ENCODE results near the gene GNA12.

DNA sequence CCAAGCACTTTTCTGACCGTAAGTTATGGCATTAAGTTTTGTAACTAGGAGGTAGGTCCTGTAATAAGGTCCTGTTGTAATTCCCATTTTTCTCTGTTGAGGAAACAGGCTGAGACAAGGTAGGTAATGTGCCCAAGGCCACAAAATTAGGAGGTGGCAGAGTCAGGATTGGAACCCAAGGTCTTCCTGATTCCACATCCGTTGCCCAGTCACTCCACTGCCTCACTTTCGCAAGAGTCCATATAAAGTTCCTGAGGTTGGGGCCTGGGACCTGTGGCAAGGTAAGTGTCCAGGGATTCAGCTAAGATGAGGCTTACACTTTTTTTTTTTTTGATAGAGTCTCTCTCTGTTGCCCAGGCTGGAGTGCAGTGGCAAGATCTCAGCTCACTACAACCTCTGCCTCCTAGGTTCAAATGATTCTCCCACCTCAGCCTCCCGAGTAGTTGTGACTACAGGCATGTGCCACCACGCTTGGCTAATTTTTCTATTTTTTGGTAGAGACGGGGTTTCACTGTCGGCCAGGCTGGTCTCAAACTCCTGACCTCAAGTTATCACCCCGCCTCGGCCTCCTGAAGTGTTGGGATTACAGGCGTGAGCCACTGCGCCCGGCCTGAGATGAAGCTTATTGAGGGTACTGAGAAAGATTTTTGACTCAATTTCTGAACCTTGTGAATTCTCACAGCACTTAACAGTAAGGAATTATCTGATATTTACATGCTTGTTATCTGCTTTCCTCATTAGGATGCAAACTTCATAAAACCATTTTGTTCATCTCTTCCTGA, 20.3 kb upstream of the GNA12 start:
- TF ChIP-seq PAX5 (IDR thresholded peaks at IDR 0.05; ENCODE audit: insufficient read depth, low read length, severe bottlenecking) (no peak), TAF1 (IDR thresholded peaks at IDR 0.05; ENCODE audit: low read depth, low read length) (no peak), POLR2A (IDR thresholded peaks at IDR 0.05; ENCODE audit: low read depth, low read length) (no peak), POLR2AphosphoS5 (IDR thresholded peaks at IDR 0.05; ENCODE audit: low read depth, low read length) (no peak), SPI1 (IDR thresholded peaks at IDR 0.05; ENCODE audit: low read depth, low read length) (no peak)

Measured in GM12891 (cell line).